RPMI7951 (cell line): ENCODE measurements around the gene RAB43. TPM values are rescaled to one million over a fixed set of nuclear protein-coding genes. Genes with fewer than 3 reads are reported as not detected.

ENCODE experiments used
- DNase-seq: peaks from one replicate; pipeline ENCODE4 v3.0.0-alpha.2; 2012; ENCODE audit warnings: low read depth
- total RNA-seq: library from RNA; depleted of rRNA; stranded (reverse); fragments of >200 nt; shearing (Covaris generic); gene quantifications from 2 replicates; pipeline ENCODE4 v1.2.3, GENCODE V29; 2014; rRNA removed

Gene RAB43
- total RNA-seq, 1 experiment from 2014 or later = 10.8 TPM

GRCh38 chr3:129038121-129038855 is 83.3 kb downstream of the RAB43 start:
- DNase-seq = no peak

Other genes starting within 250 kb of the RAB43 start
- 37.6 and 40.0 TPM in 2 replicates for gene ACAD9, start 242.2 kb downstream of the RAB43 start, total RNA-seq
- gene CFAP92, start 127.7 kb downstream of the RAB43 start, total RNA-seq = 0.36 TPM in 1 of 2 replicates, not detected in the other
- not detected in 2 replicates for gene EFCC1, start 120.5 kb downstream of the RAB43 start, total RNA-seq
- gene GP9, start 61.0 kb downstream of the RAB43 start, total RNA-seq = not detected in 2 replicates
- gene ISY1, start 39.3 kb upstream of the RAB43 start, total RNA-seq = 46.6 and 49.1 TPM in 2 replicates
- gene CNBP, start 62.1 kb upstream of the RAB43 start, total RNA-seq = 394 and 396 TPM in 2 replicates
- 139 and 166 TPM in 2 replicates for gene COPG1, start 127.8 kb upstream of the RAB43 start, total RNA-seq
- 38.2 and 38.3 TPM in 2 replicates for gene HMCES, start 157.1 kb upstream of the RAB43 start, total RNA-seq